H9 (cell line): ENCODE data around the gene RNF31. TPM values are rescaled to one million over a fixed set of nuclear protein-coding genes. Genes with fewer than 3 reads are reported as not detected.

Source experiments
- DNase-seq: peaks from one replicate; pipeline ENCODE4 v3.0.0-alpha.2; 2017
- H2AFZ ChIP-seq: one replicate; pipeline ENCODE4 v1.6.1; 2013; ENCODE audit warnings: mild to moderate bottlenecking, low read length, control low read depth, moderate library complexity
- H2AK5ac ChIP-seq: 2 replicates; pipeline ENCODE4 v1.6.1; 2013; ENCODE audit warnings: low read length, control low read depth, mixed read lengths; ENCODE audit not compliant: insufficient read length
- H2BK120ac ChIP-seq: one replicate; pipeline ENCODE4 v1.6.1; 2013; ENCODE audit warnings: low read depth, mild to moderate bottlenecking, low read length, control low read depth, inconsistent platforms; ENCODE audit not compliant: poor library complexity, severe bottlenecking
- H2BK12ac ChIP-seq: 2 replicates; pipeline ENCODE4 v1.6.1; 2013; ENCODE audit warnings: low read length, control low read depth, mixed read lengths, low read depth; ENCODE audit not compliant: insufficient read length
- H2BK15ac ChIP-seq: 2 replicates; pipeline ENCODE4 v1.6.1; 2013; ENCODE audit warnings: low read depth, low read length, control low read depth
- H2BK20ac ChIP-seq: one replicate; pipeline ENCODE4 v1.6.1; 2013; ENCODE audit warnings: low read depth, mild to moderate bottlenecking, low read length, control low read depth, inconsistent platforms; ENCODE audit not compliant: poor library complexity, severe bottlenecking
- H2BK5ac ChIP-seq: 2 replicates; pipeline ENCODE4 v1.6.1; 2013; ENCODE audit warnings: low read length, control low read depth, mixed read lengths; ENCODE audit not compliant: insufficient read length
- H3K14ac ChIP-seq: 2 replicates; pipeline ENCODE4 v1.6.1; 2013; ENCODE audit warnings: low read length, control low read depth; ENCODE audit not compliant: insufficient read depth
- H3K18ac ChIP-seq: 2 replicates; pipeline ENCODE4 v1.6.1; 2013; ENCODE audit warnings: low read depth, mild to moderate bottlenecking, mixed read lengths, low read length, control low read depth; ENCODE audit not compliant: insufficient read length
- H3K23ac ChIP-seq: 2 replicates; pipeline ENCODE4 v1.6.1; 2013; ENCODE audit warnings: low read length, control low read depth, mixed read lengths, low read depth; ENCODE audit not compliant: insufficient read length
- H3K23me2 ChIP-seq: 2 replicates; pipeline ENCODE4 v1.6.1; 2013; ENCODE audit warnings: low read depth, mild to moderate bottlenecking, mixed read lengths, low read length, control low read depth; ENCODE audit not compliant: insufficient read length, poor library complexity, severe bottlenecking
- H3K27ac ChIP-seq: 2 replicates; pipeline ENCODE4 v1.5.1; 2013; ENCODE audit warnings: low read length, control low read depth, mixed read lengths, low read depth; ENCODE audit not compliant: insufficient read length
- H3K27me3 ChIP-seq: 2 replicates; pipeline ENCODE4 v1.6.1; 2013; ENCODE audit warnings: low read length, control low read depth, inconsistent platforms; ENCODE audit not compliant: insufficient read depth
- H3K4ac ChIP-seq: 2 replicates; pipeline ENCODE4 v1.6.1; 2013; ENCODE audit warnings: low read depth, mild to moderate bottlenecking, control low read depth, inconsistent platforms, low read length, moderate library complexity
- H3K4me1 ChIP-seq: 2 replicates; pipeline ENCODE4 v1.6.1; 2013; ENCODE audit warnings: low read length, control low read depth, inconsistent platforms; ENCODE audit not compliant: insufficient read depth
- H3K4me2 ChIP-seq: 2 replicates; pipeline ENCODE4 v1.6.1; 2013; ENCODE audit warnings: low read length, control low read depth, mixed read lengths; ENCODE audit not compliant: insufficient read length, insufficient read depth
- H3K56ac ChIP-seq: 2 replicates; pipeline ENCODE4 v1.6.1; 2013; ENCODE audit warnings: low read depth, mild to moderate bottlenecking, mixed read lengths, low read length, control low read depth; ENCODE audit not compliant: insufficient read length
- H3K79me1 ChIP-seq: 2 replicates; pipeline ENCODE4 v1.6.1; 2013; ENCODE audit warnings: low read depth, mild to moderate bottlenecking, moderate library complexity, low read length, control low read depth, inconsistent platforms; ENCODE audit not compliant: insufficient read depth, poor library complexity, severe bottlenecking
- H3K79me2 ChIP-seq: 2 replicates; pipeline ENCODE4 v1.6.1; 2013; ENCODE audit warnings: low read length, control low read depth, inconsistent platforms; ENCODE audit not compliant: insufficient read depth
- H3K9ac ChIP-seq: 2 replicates; pipeline ENCODE4 v1.6.1; 2013; ENCODE audit warnings: low read length, control low read depth, mixed read lengths; ENCODE audit not compliant: insufficient read length; ENCODE audit errors: extremely low read depth
- H3K9me3 ChIP-seq: one replicate; pipeline ENCODE4 v1.6.1; 2013; ENCODE audit warnings: low read depth, low read length, inconsistent platforms; ENCODE audit not compliant: control insufficient read depth
- H3T11ph ChIP-seq: one replicate; pipeline ENCODE4 v1.6.1; 2013; ENCODE audit warnings: mild to moderate bottlenecking, low read length, control low read depth, inconsistent platforms
- H4K20me1 ChIP-seq: one replicate; pipeline ENCODE4 v1.6.1; 2013; ENCODE audit not compliant: control insufficient read depth, insufficient read length, insufficient read depth
- H4K5ac ChIP-seq: 2 replicates; pipeline ENCODE4 v1.6.1; 2013; ENCODE audit warnings: low read depth, mild to moderate bottlenecking, mixed read lengths, low read length, control low read depth; ENCODE audit not compliant: insufficient read length
- H4K8ac ChIP-seq: replicated peaks from 2 replicates; pipeline ENCODE4 v1.6.1; 2013; ENCODE audit warnings: low read length, control low read depth, mixed read lengths, low read depth; ENCODE audit not compliant: insufficient read length
- H4K91ac ChIP-seq: 2 replicates; pipeline ENCODE4 v1.6.1; 2013; ENCODE audit warnings: low read depth, mild to moderate bottlenecking, moderate library complexity, mixed read lengths, low read length, control low read depth; ENCODE audit not compliant: insufficient read length
- H3K27ac Mint-ChIP-seq, 3 experiments: 2 replicates in 2 of 3; 3 replicates in 1 of 3; pipeline ENCODE4 v1.8.0; 2020 to 2021; ENCODE audit warnings: mixed read lengths in 3 of 3, mild to moderate bottlenecking in 1 of 3, moderate library complexity in 1 of 3
- H3K27me3 Mint-ChIP-seq: 2 replicates; pipeline ENCODE4 v1.8.0; 2021; ENCODE audit warnings: low read depth, mild to moderate bottlenecking, moderate library complexity, mixed read lengths
- H3K36me3 Mint-ChIP-seq, 3 experiments: 2 replicates in 2 of 3; 3 replicates in 1 of 3; pipeline ENCODE4 v1.8.0; 2020 to 2021; ENCODE audit warnings: low read depth in 3 of 3, mixed read lengths in 3 of 3; ENCODE audit not compliant: insufficient read depth in 1 of 3
- H3K4me1 Mint-ChIP-seq, 2 experiments: 2 replicates each; pipeline ENCODE4 v1.8.0; 2020; ENCODE audit warnings: mixed read lengths in 2 of 2
- H3K4me3 Mint-ChIP-seq, 2 experiments: 2 replicates in 1 of 2; 3 replicates in 1 of 2; pipeline ENCODE4 v1.8.0; 2020 to 2021; ENCODE audit warnings: mild to moderate bottlenecking in 2 of 2, mixed read lengths in 2 of 2, moderate library complexity in 1 of 2
- H3K9me3 Mint-ChIP-seq, 2 experiments: 2 replicates in 1 of 2; 3 replicates in 1 of 2; pipeline ENCODE4 v1.8.0; 2020; ENCODE audit warnings: mild to moderate bottlenecking in 2 of 2, mixed read lengths in 2 of 2, moderate library complexity in 1 of 2
- WGBS: extraction: QIAGEN DNeasy Blood & Tissue Kit; methylation state at CpG from one replicate; pipeline ENCODE4 v1.1.7; 2013; ENCODE audit warnings: missing lambda C conversion rate, low lambda C conversion rate, mixed read lengths; ENCODE audit not compliant: insufficient read length; ENCODE audit errors: extremely low coverage; 5-methylcytosine and 5-hydroxymethylcytosine counted together
- total RNA-seq: library from RNA; stranded (reverse); gene quantifications from 2 replicates; pipeline ENCODE4 v1.2.1, GENCODE V29; 2021
- TF ChIP-seq, protein P1 (sequence below): fragments of 200-600 bp; sonication (generic); conservative IDR thresholded peaks from 3 replicates; pipeline ENCODE4 v1.8.0; 2021; ENCODE audit warnings: antibody characterized with exemption, mild to moderate bottlenecking

The RNF31 gene
- total RNA-seq, 1 experiment from 2014 or later: 87.3 TPM

- H4K8ac ChIP-seq: no peak overlapping the region
- TF ChIP-seq, protein P1, sequence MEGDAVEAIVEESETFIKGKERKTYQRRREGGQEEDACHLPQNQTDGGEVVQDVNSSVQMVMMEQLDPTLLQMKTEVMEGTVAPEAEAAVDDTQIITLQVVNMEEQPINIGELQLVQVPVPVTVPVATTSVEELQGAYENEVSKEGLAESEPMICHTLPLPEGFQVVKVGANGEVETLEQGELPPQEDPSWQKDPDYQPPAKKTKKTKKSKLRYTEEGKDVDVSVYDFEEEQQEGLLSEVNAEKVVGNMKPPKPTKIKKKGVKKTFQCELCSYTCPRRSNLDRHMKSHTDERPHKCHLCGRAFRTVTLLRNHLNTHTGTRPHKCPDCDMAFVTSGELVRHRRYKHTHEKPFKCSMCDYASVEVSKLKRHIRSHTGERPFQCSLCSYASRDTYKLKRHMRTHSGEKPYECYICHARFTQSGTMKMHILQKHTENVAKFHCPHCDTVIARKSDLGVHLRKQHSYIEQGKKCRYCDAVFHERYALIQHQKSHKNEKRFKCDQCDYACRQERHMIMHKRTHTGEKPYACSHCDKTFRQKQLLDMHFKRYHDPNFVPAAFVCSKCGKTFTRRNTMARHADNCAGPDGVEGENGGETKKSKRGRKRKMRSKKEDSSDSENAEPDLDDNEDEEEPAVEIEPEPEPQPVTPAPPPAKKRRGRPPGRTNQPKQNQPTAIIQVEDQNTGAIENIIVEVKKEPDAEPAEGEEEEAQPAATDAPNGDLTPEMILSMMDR: no peak
- no peak for DNase-seq
- no peak overlapping the region for H2AK5ac ChIP-seq
- no peak overlapping the region for H2AFZ ChIP-seq
- no CpG with 5 or more reads among the region's 4 CpGs for WGBS
- Mint-ChIP-seq H3K36me3 (peaks cover 24 to 64% (median 56%) of the 10 kb centered on the region in 3 experiments; a peak in 6 of 7 replicates), H3K4me1 (no peaks in the 10 kb centered on the region), H3K27ac (no peak overlapping the region), H3K9me3 (no peaks in the 10 kb centered on the region), H3K27me3 (no peaks in the 10 kb centered on the region), H3K4me3 (no peak overlapping the region)
- H4K5ac ChIP-seq: no peak overlapping the region
- H2BK120ac ChIP-seq: no peak overlapping the region
- no peaks in the 10 kb centered on the region for H3K9me3 ChIP-seq
- no peak overlapping the region for H3K4me2 ChIP-seq
- H3K23me2 ChIP-seq: no peaks in the 10 kb centered on the region
- no peak overlapping the region for H4K91ac ChIP-seq
- H4K20me1 ChIP-seq: no peaks in the 10 kb centered on the region
- no peak overlapping the region for H2BK12ac ChIP-seq
- no peaks in the 10 kb centered on the region for H3K79me2 ChIP-seq
- no peaks in the 10 kb centered on the region for H3K79me1 ChIP-seq
- H2BK15ac ChIP-seq: no peak overlapping the region
- no peaks in the 10 kb centered on the region for H3K27me3 ChIP-seq
- no peak overlapping the region for H3K27ac ChIP-seq
- H3T11ph ChIP-seq: no peak overlapping the region
- no peak overlapping the region for H3K14ac ChIP-seq
- no peak overlapping the region for H3K4ac ChIP-seq
- H3K23ac ChIP-seq: no peak overlapping the region
- H3K18ac ChIP-seq: no peak overlapping the region
- no peak overlapping the region for H3K9ac ChIP-seq
- no peak overlapping the region for H2BK5ac ChIP-seq
- no peak overlapping the region for H2BK20ac ChIP-seq
- no peaks in the 10 kb centered on the region for H3K4me1 ChIP-seq
- no peak overlapping the region for H3K56ac ChIP-seq
These were observed 24.9 kb upstream of the RNF31 start for GRCh38 chr14:24122416-24122815.
